ENCODE data around the gene PRDM16. TPM values are rescaled to one million over a fixed set of nuclear protein-coding genes. Genes with fewer than 3 reads are reported as not detected.

PRDM16 gene
- polyA plus RNA-seq, 3 donors: not detected

DNA sequence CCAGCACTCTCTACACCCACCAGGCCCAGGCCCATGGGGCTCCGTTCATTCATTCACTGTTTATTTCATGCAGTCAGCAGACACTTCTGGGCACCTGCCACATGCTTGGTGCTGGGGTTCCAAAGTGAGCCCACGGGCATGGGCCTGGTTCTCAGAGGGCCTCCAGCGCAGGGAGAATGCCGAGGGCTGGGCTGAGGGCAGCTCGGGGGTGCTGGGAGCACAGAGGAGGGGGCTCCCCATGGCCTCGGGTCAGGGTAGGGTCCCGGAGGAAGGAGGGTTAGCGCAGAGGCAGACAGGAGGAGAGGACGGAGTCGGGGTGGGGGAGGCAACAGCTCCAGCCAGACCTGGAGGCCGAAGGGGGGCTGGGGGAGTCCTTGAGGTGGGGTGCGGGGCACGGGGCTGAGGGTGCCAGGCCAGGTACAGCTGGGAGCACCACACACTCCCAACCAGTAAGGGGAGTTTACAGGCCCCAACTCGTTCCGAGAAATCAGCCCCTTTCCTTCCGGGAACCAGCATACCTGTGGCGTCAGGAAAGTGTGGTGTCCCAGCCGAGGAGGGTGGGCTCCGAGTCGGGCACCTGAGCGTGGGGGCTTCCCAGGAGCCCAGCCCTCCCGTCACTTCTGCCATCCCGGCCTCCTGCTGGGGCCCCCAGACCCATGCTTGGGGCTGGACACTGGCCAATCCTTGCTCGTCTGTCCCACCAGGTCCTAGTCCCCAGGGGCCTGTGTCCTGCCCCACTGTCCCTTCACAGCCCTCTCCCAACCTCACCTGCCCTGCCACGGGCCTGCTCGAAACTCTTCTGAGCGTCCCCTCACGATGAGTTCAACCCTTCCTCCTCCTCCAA is 396.3 kb downstream of the PRDM16 start:
- H3K36me3 Mint-ChIP-seq: no peaks in the 10 kb centered on the region
- 86% methylated on average over 20 of the region's 28 CpGs for WGBS (ENCODE audit: insufficient coverage)
- TF ChIP-seq, protein P1, sequence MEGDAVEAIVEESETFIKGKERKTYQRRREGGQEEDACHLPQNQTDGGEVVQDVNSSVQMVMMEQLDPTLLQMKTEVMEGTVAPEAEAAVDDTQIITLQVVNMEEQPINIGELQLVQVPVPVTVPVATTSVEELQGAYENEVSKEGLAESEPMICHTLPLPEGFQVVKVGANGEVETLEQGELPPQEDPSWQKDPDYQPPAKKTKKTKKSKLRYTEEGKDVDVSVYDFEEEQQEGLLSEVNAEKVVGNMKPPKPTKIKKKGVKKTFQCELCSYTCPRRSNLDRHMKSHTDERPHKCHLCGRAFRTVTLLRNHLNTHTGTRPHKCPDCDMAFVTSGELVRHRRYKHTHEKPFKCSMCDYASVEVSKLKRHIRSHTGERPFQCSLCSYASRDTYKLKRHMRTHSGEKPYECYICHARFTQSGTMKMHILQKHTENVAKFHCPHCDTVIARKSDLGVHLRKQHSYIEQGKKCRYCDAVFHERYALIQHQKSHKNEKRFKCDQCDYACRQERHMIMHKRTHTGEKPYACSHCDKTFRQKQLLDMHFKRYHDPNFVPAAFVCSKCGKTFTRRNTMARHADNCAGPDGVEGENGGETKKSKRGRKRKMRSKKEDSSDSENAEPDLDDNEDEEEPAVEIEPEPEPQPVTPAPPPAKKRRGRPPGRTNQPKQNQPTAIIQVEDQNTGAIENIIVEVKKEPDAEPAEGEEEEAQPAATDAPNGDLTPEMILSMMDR (IDR thresholded peaks at IDR 0.05): no peak
- H3K27me3 Mint-ChIP-seq (ENCODE audit: low read depth in 3 of 3): peaks cover 0 to 2% (median under 1%) of the 10 kb centered on the region in 3 donors
- H3K9me3 ChIP-seq (replicated peaks in 1 of 2; ENCODE audit: control insufficient read depth in 1 of 2, insufficient read depth in 1 of 2, low read length in 2 of 2): no peaks in the 10 kb centered on the region
- no peaks in the 10 kb centered on the region for H3K4me1 Mint-ChIP-seq
- no peak overlapping the region for H3K9ac ChIP-seq (ENCODE audit: insufficient read depth, low read length, poor library complexity, severe bottlenecking)
- no peaks in the 10 kb centered on the region for H3K79me2 ChIP-seq (ENCODE audit: insufficient read depth, low read length)
- H3K4me1 ChIP-seq (ENCODE audit: control insufficient read depth in 1 of 2, insufficient read depth in 2 of 2, low read length in 2 of 2): no peaks in the 10 kb centered on the region
- peaks cover 0 to 1% (median 0%) of the 10 kb centered on the region in 7 donors for H3K9me3 Mint-ChIP-seq
- H3K4me2 ChIP-seq (replicated peaks; ENCODE audit: extremely low read depth, low read length, poor library complexity, severe bottlenecking): no peak overlapping the region
- no peak overlapping the region for H2AFZ ChIP-seq (ENCODE audit: insufficient read depth, low read depth, low read length, poor library complexity, severe bottlenecking)
- no peak overlapping the region for H3K27ac ChIP-seq (ENCODE audit: low read depth in 1 of 2, low read length in 2 of 2)
- H3K36me3 ChIP-seq (replicated peaks in 1 of 2; ENCODE audit: control insufficient read depth in 1 of 2, insufficient read depth in 2 of 2, low read length in 2 of 2): no peaks in the 10 kb centered on the region
- H3K27me3 ChIP-seq (ENCODE audit: control insufficient read depth in 2 of 2, insufficient read depth in 2 of 2, low read length in 2 of 2): no peaks in the 10 kb centered on the region
- H3K27ac Mint-ChIP-seq: no peak overlapping the region
- no peaks in the 10 kb centered on the region for H4K20me1 ChIP-seq (ENCODE audit: insufficient read depth, low read length)
- H3K4me3 ChIP-seq (replicated peaks in 1 of 3; ENCODE audit: low read depth in 2 of 3, low read length in 3 of 3): no peak overlapping the region
- no peak for DNase-seq
- intact Hi-C loops (cut with micrococcal nuclease): no loop called here
- no peak overlapping the region for H3K4me3 Mint-ChIP-seq

DNA sequence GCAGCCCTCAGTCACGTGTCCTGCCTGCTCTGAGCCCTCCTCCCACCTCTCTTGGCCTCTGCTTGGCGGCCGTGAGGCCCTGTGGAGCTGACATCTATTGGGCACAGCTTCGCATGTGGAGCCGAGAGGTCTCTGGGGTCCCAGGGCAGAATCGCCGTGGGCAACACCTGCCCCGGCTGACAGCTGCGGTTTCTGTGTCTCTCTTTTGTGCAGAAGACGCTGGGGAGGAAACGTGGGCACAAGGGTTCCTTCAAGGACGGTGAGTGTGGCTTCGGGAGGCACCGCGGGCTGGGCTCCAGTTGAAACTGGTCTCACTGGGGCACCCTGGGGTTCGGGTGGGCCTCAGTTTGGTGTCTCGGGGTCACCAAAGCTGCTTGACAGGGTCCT is 396.9 kb downstream of the PRDM16 start:
- no peaks in the 10 kb centered on the region for H3K36me3 Mint-ChIP-seq
- no peaks in the 10 kb centered on the region for H3K9me3 ChIP-seq (replicated peaks in 1 of 2; ENCODE audit: control insufficient read depth in 1 of 2, insufficient read depth in 1 of 2, low read length in 2 of 2)
- no peak overlapping the region for H3K4me2 ChIP-seq (replicated peaks; ENCODE audit: extremely low read depth, low read length, poor library complexity, severe bottlenecking)
- H3K4me3 ChIP-seq (replicated peaks in 1 of 3; ENCODE audit: low read depth in 2 of 3, low read length in 3 of 3): no peak overlapping the region
- peaks cover 0 to 1% (median 0%) of the 10 kb centered on the region in 7 donors for H3K9me3 Mint-ChIP-seq
- no peaks in the 10 kb centered on the region for H3K27me3 ChIP-seq (ENCODE audit: control insufficient read depth in 2 of 2, insufficient read depth in 2 of 2, low read length in 2 of 2)
- no peak overlapping the region for H3K9ac ChIP-seq (ENCODE audit: insufficient read depth, low read length, poor library complexity, severe bottlenecking)
- peaks cover under 1 to 3% (median 2%) of the 10 kb centered on the region in 3 donors for H3K27me3 Mint-ChIP-seq (ENCODE audit: low read depth in 3 of 3)
- H2AFZ ChIP-seq (ENCODE audit: insufficient read depth, low read depth, low read length, poor library complexity, severe bottlenecking): no peak overlapping the region
- H3K4me1 ChIP-seq (ENCODE audit: control insufficient read depth in 1 of 2, insufficient read depth in 2 of 2, low read length in 2 of 2): no peaks in the 10 kb centered on the region
- H3K27ac ChIP-seq (ENCODE audit: low read depth in 1 of 2, low read length in 2 of 2): no peak overlapping the region
- H3K4me1 Mint-ChIP-seq: no peaks in the 10 kb centered on the region
- H3K36me3 ChIP-seq (replicated peaks in 1 of 2; ENCODE audit: control insufficient read depth in 1 of 2, insufficient read depth in 2 of 2, low read length in 2 of 2): no peaks in the 10 kb centered on the region
- 74% methylated on average over 17 of the region's 17 CpGs for WGBS (ENCODE audit: insufficient coverage)
- H3K79me2 ChIP-seq (ENCODE audit: insufficient read depth, low read length): no peaks in the 10 kb centered on the region
- H4K20me1 ChIP-seq (ENCODE audit: insufficient read depth, low read length): no peaks in the 10 kb centered on the region
- H3K4me3 Mint-ChIP-seq: no peak overlapping the region
- DNase-seq: no peak
- intact Hi-C loops (cut with micrococcal nuclease): no loop called here
- H3K27ac Mint-ChIP-seq: no peak overlapping the region
- TF ChIP-seq, protein P1 (IDR thresholded peaks at IDR 0.05): no peak

Measured in CD14-positive monocyte (primary cell).